ENCODE measurements around the gene FCHSD2. TPM values are rescaled to one million over a fixed set of nuclear protein-coding genes. Genes with fewer than 3 reads are reported as not detected.

FCHSD2 gene
- total RNA-seq, 3 donors from 2014 or later (not counting 1 experiment from before 2014, with no cell fraction given): 39.4 to 59.1 (median 42.1) TPM

- DNase-seq: no peak
- 100% methylated on average over 2 of the region's 4 CpGs for WGBS (ENCODE audit: insufficient coverage)
- intact Hi-C loops (cut with micrococcal nuclease): no loop called here
- Mint-ChIP-seq H3K4me3 (no peak overlapping the region), H3K9me3 (peaks cover 4 to 7% of the 10 kb centered on the region in 2 donors), H3K27me3 (ENCODE audit: low read depth in 2 of 2) (no peaks in the 10 kb centered on the region), H3K4me1 (no peaks in the 10 kb centered on the region), H3K27ac (no peak overlapping the region), H3K36me3 (peaks cover 7% of the 10 kb centered on the region)
- Histone ChIP-seq H3K4me3 (ENCODE audit: low read length) (no peak overlapping the region), H3K27ac (ENCODE audit: low read length) (no peak overlapping the region), H3K36me3 (ENCODE audit: control insufficient read depth, insufficient read depth, low read length) (peaks cover 2% of the 10 kb centered on the region), H3K9me3 (ENCODE audit: control insufficient read depth, insufficient read depth, low read length) (no peaks in the 10 kb centered on the region), H3K4me1 (ENCODE audit: control insufficient read depth, insufficient read depth, low read length) (no peaks in the 10 kb centered on the region), H3K27me3 (ENCODE audit: control insufficient read depth, insufficient read depth, low read length) (no peaks in the 10 kb centered on the region)
- no peak for ATAC-seq
- TF ChIP-seq, protein P1, sequence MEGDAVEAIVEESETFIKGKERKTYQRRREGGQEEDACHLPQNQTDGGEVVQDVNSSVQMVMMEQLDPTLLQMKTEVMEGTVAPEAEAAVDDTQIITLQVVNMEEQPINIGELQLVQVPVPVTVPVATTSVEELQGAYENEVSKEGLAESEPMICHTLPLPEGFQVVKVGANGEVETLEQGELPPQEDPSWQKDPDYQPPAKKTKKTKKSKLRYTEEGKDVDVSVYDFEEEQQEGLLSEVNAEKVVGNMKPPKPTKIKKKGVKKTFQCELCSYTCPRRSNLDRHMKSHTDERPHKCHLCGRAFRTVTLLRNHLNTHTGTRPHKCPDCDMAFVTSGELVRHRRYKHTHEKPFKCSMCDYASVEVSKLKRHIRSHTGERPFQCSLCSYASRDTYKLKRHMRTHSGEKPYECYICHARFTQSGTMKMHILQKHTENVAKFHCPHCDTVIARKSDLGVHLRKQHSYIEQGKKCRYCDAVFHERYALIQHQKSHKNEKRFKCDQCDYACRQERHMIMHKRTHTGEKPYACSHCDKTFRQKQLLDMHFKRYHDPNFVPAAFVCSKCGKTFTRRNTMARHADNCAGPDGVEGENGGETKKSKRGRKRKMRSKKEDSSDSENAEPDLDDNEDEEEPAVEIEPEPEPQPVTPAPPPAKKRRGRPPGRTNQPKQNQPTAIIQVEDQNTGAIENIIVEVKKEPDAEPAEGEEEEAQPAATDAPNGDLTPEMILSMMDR (IDR thresholded peaks at IDR 0.05): no peak
These were observed 238.1 kb downstream of the FCHSD2 start for GRCh38 chr11:72904016-72904415.

- H3K4me3 Mint-ChIP-seq: no peak overlapping the region
- DNase-seq: no peak
- H3K4me1 Mint-ChIP-seq: no peaks in the 10 kb centered on the region
- no peaks in the 10 kb centered on the region for H3K27me3 Mint-ChIP-seq (ENCODE audit: low read depth in 2 of 2)
- H3K27ac ChIP-seq (ENCODE audit: low read length): no peak overlapping the region
- no peak for ATAC-seq
- no peak overlapping the region for H3K27ac Mint-ChIP-seq
- peaks cover 3% of the 10 kb centered on the region for H3K36me3 ChIP-seq (ENCODE audit: control insufficient read depth, insufficient read depth, low read length)
- H3K4me3 ChIP-seq (ENCODE audit: low read length): no peak overlapping the region
- no peaks in the 10 kb centered on the region for H3K36me3 Mint-ChIP-seq
- H3K9me3 ChIP-seq (ENCODE audit: control insufficient read depth, insufficient read depth, low read length): no peaks in the 10 kb centered on the region
- no peaks in the 10 kb centered on the region for H3K27me3 ChIP-seq (ENCODE audit: control insufficient read depth, insufficient read depth, low read length)
- no peaks in the 10 kb centered on the region for H3K9me3 Mint-ChIP-seq
- intact Hi-C loops (cut with micrococcal nuclease): no loop called here
- TF ChIP-seq, protein P1 (IDR thresholded peaks at IDR 0.05): no peak
- no peaks in the 10 kb centered on the region for H3K4me1 ChIP-seq (ENCODE audit: control insufficient read depth, insufficient read depth, low read length)
These were observed 240.7 kb downstream of the FCHSD2 start for GRCh38 chr11:72901374-72901773.

DNA sequence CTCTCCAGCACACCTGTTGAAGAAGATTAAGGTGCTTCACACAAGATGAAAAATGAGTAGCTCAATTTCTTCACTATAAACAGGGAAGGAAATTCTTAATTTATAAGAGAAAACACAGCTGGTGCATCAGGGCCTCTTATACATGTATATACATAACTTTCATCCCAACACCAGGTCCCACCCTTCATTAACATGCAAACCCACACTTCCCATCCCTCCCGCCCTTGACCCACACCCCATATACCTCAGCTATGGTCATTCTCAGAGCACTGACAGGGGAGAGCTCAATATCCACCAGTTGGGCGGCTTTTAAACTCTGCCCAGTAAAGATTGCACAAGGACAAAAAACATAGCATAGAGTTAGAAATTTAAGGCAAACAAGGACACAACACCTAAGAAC is 242.1 kb downstream of the FCHSD2 start:
- 96% methylated on average over 2 of the region's 2 CpGs for WGBS (ENCODE audit: insufficient coverage)
- Histone ChIP-seq H3K27ac (ENCODE audit: low read length) (no peak overlapping the region), H3K4me3 (ENCODE audit: low read length) (no peak overlapping the region), H3K4me1 (ENCODE audit: control insufficient read depth, insufficient read depth, low read length) (no peaks in the 10 kb centered on the region), H3K9me3 (ENCODE audit: control insufficient read depth, insufficient read depth, low read length) (no peaks in the 10 kb centered on the region), H3K36me3 (ENCODE audit: control insufficient read depth, insufficient read depth, low read length) (peaks cover 5% of the 10 kb centered on the region), H3K27me3 (ENCODE audit: control insufficient read depth, insufficient read depth, low read length) (no peaks in the 10 kb centered on the region)
- ATAC-seq (no peak), DNase-seq (no peak)
- Mint-ChIP-seq H3K4me3 (no peak overlapping the region), H3K36me3 (no peaks in the 10 kb centered on the region), H3K4me1 (no peaks in the 10 kb centered on the region), H3K9me3 (no peaks in the 10 kb centered on the region), H3K27me3 (ENCODE audit: low read depth in 2 of 2) (no peaks in the 10 kb centered on the region), H3K27ac (no peak overlapping the region)
- TF ChIP-seq, protein P1 (IDR thresholded peaks at IDR 0.05): no peak
- intact Hi-C loops (cut with micrococcal nuclease): no loop called here

DNA sequence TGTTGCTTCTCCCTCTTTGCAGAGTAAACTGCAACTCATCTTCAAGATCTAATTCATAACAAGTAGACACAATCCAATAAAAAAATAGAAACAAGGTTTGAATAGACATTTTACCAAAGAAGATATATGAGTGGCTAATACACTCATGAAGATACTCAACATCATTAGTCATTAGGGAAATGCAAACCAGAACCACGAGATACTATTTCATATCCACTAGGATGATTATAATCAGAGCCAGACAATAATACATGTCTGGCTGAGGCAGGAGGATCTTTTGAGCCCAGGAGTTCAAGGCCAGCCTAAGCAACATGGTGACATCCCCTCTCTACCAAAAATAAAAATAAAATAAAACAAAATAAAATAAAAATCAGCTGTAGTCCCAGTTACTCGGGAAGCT is 242.9 kb downstream of the FCHSD2 start:
- no peaks in the 10 kb centered on the region for H3K4me1 Mint-ChIP-seq
- H3K36me3 Mint-ChIP-seq: no peaks in the 10 kb centered on the region
- no peak overlapping the region for H3K4me3 Mint-ChIP-seq
- 93% methylated on average over 2 of the region's 2 CpGs for WGBS (ENCODE audit: insufficient coverage)
- DNase-seq: no peak
- H3K27ac Mint-ChIP-seq: no peak overlapping the region
- Histone ChIP-seq H3K27me3 (ENCODE audit: control insufficient read depth, insufficient read depth, low read length) (no peaks in the 10 kb centered on the region), H3K9me3 (ENCODE audit: control insufficient read depth, insufficient read depth, low read length) (no peaks in the 10 kb centered on the region), H3K27ac (ENCODE audit: low read length) (no peak overlapping the region), H3K4me3 (ENCODE audit: low read length) (no peak overlapping the region), H3K4me1 (ENCODE audit: control insufficient read depth, insufficient read depth, low read length) (no peaks in the 10 kb centered on the region), H3K36me3 (ENCODE audit: control insufficient read depth, insufficient read depth, low read length) (peaks cover 5% of the 10 kb centered on the region)
- intact Hi-C loops (cut with micrococcal nuclease): no loop called here
- H3K27me3 Mint-ChIP-seq (ENCODE audit: low read depth in 2 of 2): no peaks in the 10 kb centered on the region
- H3K9me3 Mint-ChIP-seq: no peaks in the 10 kb centered on the region
- ATAC-seq: no peak
- TF ChIP-seq, protein P1 (IDR thresholded peaks at IDR 0.05): no peak
